Progenitor cell of endocrine pancreas (in vitro differentiated cells): ENCODE results near the gene SLCO2A1. TPM values are rescaled to one million over a fixed set of nuclear protein-coding genes. Genes with fewer than 3 reads are reported as not detected.

Experiments used
- DNase-seq: peaks from one replicate; pipeline ENCODE4 v3.0.0; 2021; ENCODE audit warnings: low spot score; ENCODE audit not compliant: unreplicated experiment
- H3K27ac Mint-ChIP-seq: 2 replicates; pipeline ENCODE4 v1.8.0; 2021; ENCODE audit warnings: mild to moderate bottlenecking, moderate library complexity, mixed read lengths
- H3K27me3 Mint-ChIP-seq: 2 replicates; pipeline ENCODE4 v1.8.0; 2021; ENCODE audit warnings: mixed read lengths
- H3K36me3 Mint-ChIP-seq: 2 replicates; pipeline ENCODE4 v1.8.0; 2022; ENCODE audit warnings: mixed read lengths; ENCODE audit not compliant: insufficient read depth
- H3K4me1 Mint-ChIP-seq: 2 replicates; pipeline ENCODE4 v1.8.0; 2021; ENCODE audit warnings: low read depth, mixed read lengths
- H3K4me3 Mint-ChIP-seq: 2 replicates; pipeline ENCODE4 v1.8.0; 2021; ENCODE audit warnings: low read depth, mild to moderate bottlenecking, moderate library complexity, mixed read lengths
- H3K9me3 Mint-ChIP-seq: 2 replicates; pipeline ENCODE4 v1.8.0; 2021; ENCODE audit warnings: low read depth, mixed read lengths
- CTCF ChIP-seq: fragments of 200-600 bp; sonication (generic); IDR thresholded peaks from one replicate; pipeline ENCODE4 v1.5.0; 2021; ENCODE audit warnings: antibody characterized with exemption, mild to moderate bottlenecking; ENCODE audit not compliant: unreplicated experiment
- total RNA-seq: library from RNA; stranded (reverse); gene quantifications from 2 replicates; pipeline ENCODE4 v1.2.1, GENCODE V29; 2021

Gene SLCO2A1
- total RNA-seq, 1 donor from 2014 or later: 27.9 TPM

- Mint-ChIP-seq H3K4me3 (no peak overlapping the region), H3K4me1 (peaks cover 3% of the 10 kb centered on the region), H3K27me3 (no peaks in the 10 kb centered on the region), H3K27ac (no peak overlapping the region), H3K9me3 (peaks cover 18% of the 10 kb centered on the region), H3K36me3 (peaks cover 4% of the 10 kb centered on the region)
- TF ChIP-seq CTCF: no peak
- no peak for DNase-seq
Observed at GRCh38 chr3:134048278-134048996, 18.7 kb upstream of the SLCO2A1 start.

GRCh38 chr3:134044459-134044858 lies 14.7 kb upstream of the SLCO2A1 start:
- Mint-ChIP-seq H3K9me3 (peaks cover 28% of the 10 kb centered on the region), H3K36me3 (peaks cover 6% of the 10 kb centered on the region), H3K4me1 (peaks cover 4% of the 10 kb centered on the region)

GRCh38 chr3:134040066-134040465 lies 10.3 kb upstream of the SLCO2A1 start:
- no peak for TF ChIP-seq CTCF
- DNase-seq: no peak
- Mint-ChIP-seq H3K4me1 (peaks cover 15% of the 10 kb centered on the region), H3K36me3 (peaks cover 3% of the 10 kb centered on the region), H3K4me3 (no peak overlapping the region), H3K27me3 (no peaks in the 10 kb centered on the region), H3K27ac (no peak overlapping the region), H3K9me3 (peaks cover 15% of the 10 kb centered on the region)

More at GRCh38 chr3:134044459-134044858, 14.7 kb upstream of the SLCO2A1 start:
- Mint-ChIP-seq H3K27ac (no peak overlapping the region), H3K27me3 (no peaks in the 10 kb centered on the region), H3K4me3 (no peak overlapping the region)
- no peak for DNase-seq
- TF ChIP-seq CTCF: no peak

GRCh38 chr3:134039161-134039862 lies 9.6 kb upstream of the SLCO2A1 start:
- H3K27me3 Mint-ChIP-seq: peaks cover 2% of the 10 kb centered on the region
- no peak overlapping the region for H3K4me3 Mint-ChIP-seq
- peaks cover 15% of the 10 kb centered on the region for H3K4me1 Mint-ChIP-seq
- peaks cover 2% of the 10 kb centered on the region for H3K36me3 Mint-ChIP-seq
- no peak for DNase-seq
- H3K27ac Mint-ChIP-seq: peak overlapping the region; percentile 81
- peak; percentile 27 for TF ChIP-seq CTCF
- peaks cover 10% of the 10 kb centered on the region for H3K9me3 Mint-ChIP-seq

GRCh38 chr3:134038716-134039115 lies 9.0 kb upstream of the SLCO2A1 start:
- Mint-ChIP-seq H3K27ac (peak overlapping the region; percentile 81), H3K27me3 (peaks cover 7% of the 10 kb centered on the region), H3K4me3 (no peak overlapping the region), H3K4me1 (peaks cover 15% of the 10 kb centered on the region), H3K9me3 (peaks cover 10% of the 10 kb centered on the region), H3K36me3 (peaks cover 2% of the 10 kb centered on the region)
- DNase-seq: no peak
- TF ChIP-seq CTCF: no peak
